Colonic mucosa (tissue), 4 donors: ENCODE data around the gene CMTM5. TPM values are rescaled to one million over a fixed set of nuclear protein-coding genes. Genes with fewer than 3 reads are reported as not detected.

Experiments
- DNase-seq: peaks from one replicate; pipeline ENCODE4 v3.0.0-alpha.2; 2020
- H3K27ac ChIP-seq: fragments of 200-600 bp; one replicate; pipeline ENCODE4 v1.8.0; 2021
- H3K27me3 ChIP-seq: fragments of 200-600 bp; one replicate; pipeline ENCODE4 v1.8.0; 2021
- H3K36me3 ChIP-seq: fragments of 200-600 bp; one replicate; pipeline ENCODE4 v1.8.0; 2021
- H3K4me1 ChIP-seq: fragments of 200-600 bp; one replicate; pipeline ENCODE4 v1.8.0; 2021; ENCODE audit warnings: mild to moderate bottlenecking
- H3K4me3 ChIP-seq: fragments of 200-600 bp; one replicate; pipeline ENCODE4 v1.8.0; 2021
- H3K9ac ChIP-seq, 2 donors: one replicate each; pipeline ENCODE4 v1.7.0; 2013; ENCODE audit warnings: control low read depth in 2 of 2, low read depth in 2 of 2, low read length in 2 of 2
- H3K9me3 ChIP-seq: fragments of 200-600 bp; one replicate; pipeline ENCODE4 v1.8.0; 2021
- intact Hi-C: fragments of 100-400 bp; cut with DNase I; formaldehyde crosslinking; loops from one replicate; pipeline ENCODE4 v1.14.1; 2022
- total RNA-seq, 2 donors: library from RNA; stranded (reverse); fragmentation: NEBNext Ultra II Directional in 1 of 2; extraction: Animal tissue kit (Norgen Biotek cat#: 25700) in 1 of 2; gene quantifications; one replicate each; pipeline ENCODE4 v1.2.1, GENCODE V29; 2021
- TF ChIP-seq, protein P1 (sequence below): fragments of 200-600 bp; IDR thresholded peaks from one replicate; pipeline ENCODE4 v1.8.0; 2022; ENCODE audit warnings: antibody characterized with exemption, mild to moderate bottlenecking
- donor health status: healthy.
- donor health status: DM: no; HTN: no; CAD: no.
- donor health status: DM: no; HTN: no; CAD: no.

Gene CMTM5
- total RNA-seq, 2 donors from 2014 or later, result 0.40 to 0.66 TPM

GRCh38 chr14:23406725-23407355 lies 30.0 kb downstream of the CMTM5 start:
- DNase-seq, result no peak
- H3K27me3 ChIP-seq, result no peaks in the 10 kb centered on the region
- H3K36me3 ChIP-seq, result no peaks in the 10 kb centered on the region
- TF ChIP-seq, protein P1, sequence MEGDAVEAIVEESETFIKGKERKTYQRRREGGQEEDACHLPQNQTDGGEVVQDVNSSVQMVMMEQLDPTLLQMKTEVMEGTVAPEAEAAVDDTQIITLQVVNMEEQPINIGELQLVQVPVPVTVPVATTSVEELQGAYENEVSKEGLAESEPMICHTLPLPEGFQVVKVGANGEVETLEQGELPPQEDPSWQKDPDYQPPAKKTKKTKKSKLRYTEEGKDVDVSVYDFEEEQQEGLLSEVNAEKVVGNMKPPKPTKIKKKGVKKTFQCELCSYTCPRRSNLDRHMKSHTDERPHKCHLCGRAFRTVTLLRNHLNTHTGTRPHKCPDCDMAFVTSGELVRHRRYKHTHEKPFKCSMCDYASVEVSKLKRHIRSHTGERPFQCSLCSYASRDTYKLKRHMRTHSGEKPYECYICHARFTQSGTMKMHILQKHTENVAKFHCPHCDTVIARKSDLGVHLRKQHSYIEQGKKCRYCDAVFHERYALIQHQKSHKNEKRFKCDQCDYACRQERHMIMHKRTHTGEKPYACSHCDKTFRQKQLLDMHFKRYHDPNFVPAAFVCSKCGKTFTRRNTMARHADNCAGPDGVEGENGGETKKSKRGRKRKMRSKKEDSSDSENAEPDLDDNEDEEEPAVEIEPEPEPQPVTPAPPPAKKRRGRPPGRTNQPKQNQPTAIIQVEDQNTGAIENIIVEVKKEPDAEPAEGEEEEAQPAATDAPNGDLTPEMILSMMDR, result no peak
- no peak overlapping the region for H3K9ac ChIP-seq
- no peak overlapping the region for H3K4me3 ChIP-seq
- H3K27ac ChIP-seq, result no peak overlapping the region
- H3K9me3 ChIP-seq, result no peaks in the 10 kb centered on the region
- H3K4me1 ChIP-seq, result no peaks in the 10 kb centered on the region
- intact Hi-C loops, result no loop called here

DNA sequence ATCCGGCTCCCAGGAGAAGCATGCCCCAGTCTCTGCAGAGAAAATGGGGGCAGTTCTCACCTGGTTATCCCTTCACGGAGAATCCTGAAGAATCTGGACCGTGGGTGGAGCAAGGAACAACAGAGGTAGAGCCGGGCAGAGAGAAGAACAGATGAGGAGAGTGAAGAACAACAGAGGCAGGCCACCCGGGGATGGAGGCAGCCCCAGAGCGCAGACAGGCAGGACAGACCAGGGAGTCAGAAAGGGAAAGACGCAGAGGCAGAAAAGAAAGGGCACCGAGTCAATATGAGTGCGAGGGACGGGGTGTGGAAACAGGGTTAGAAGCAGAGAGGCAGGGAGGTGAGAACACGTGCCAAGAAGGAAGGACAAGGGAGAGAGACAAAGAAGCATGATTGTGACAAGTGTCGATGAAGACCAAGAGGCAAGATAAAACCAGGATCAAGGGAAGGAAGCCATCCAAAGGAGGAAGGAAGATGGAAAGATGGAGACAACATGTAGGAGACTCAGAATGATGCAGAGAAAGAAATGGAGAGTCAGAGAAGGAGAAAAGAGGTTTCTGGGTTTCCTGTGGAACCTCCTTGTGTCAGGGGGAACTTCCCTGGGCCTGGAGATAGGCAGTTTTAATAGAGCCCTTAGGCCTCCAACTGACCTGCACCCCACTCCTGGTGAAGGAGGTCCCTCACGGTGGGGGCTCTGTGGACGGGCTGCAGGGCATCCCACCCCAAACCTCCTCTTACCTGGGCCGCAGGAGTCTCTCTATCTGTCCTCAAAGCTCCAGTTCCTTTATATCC lies 30.9 kb downstream of the CMTM5 start, which contains the start of gene MYH6:
TSS of gene MYH6 (minus strand) at position 758 of the 791 bp plus-strand sequence. CDS start 1,050 bp downstream, outside the sequence.
- no peaks in the 10 kb centered on the region for H3K36me3 ChIP-seq
- no peak within 1 kb of the TSS for H3K9ac ChIP-seq
- DNase-seq, result no peak
- H3K4me1 ChIP-seq, result no peaks in the 10 kb centered on the region
- TF ChIP-seq, protein P1, result no peak
- H3K9me3 ChIP-seq, result no peaks in the 10 kb centered on the region
- intact Hi-C loops, result no loop called here
- no peak within 1 kb of the TSS for H3K4me3 ChIP-seq
- no peak within 1 kb of the TSS for H3K27ac ChIP-seq
- no peaks in the 10 kb centered on the region for H3K27me3 ChIP-seq

- Histone ChIP-seq H3K36me3 (no peaks in the 10 kb centered on the region), H3K27ac (no peak overlapping the region), H3K9me3 (no peaks in the 10 kb centered on the region), H3K4me1 (no peaks in the 10 kb centered on the region), H3K27me3 (no peaks in the 10 kb centered on the region), H3K9ac (no peak overlapping the region), H3K4me3 (no peak overlapping the region)
- intact Hi-C loops, result no loop called here
- TF ChIP-seq, protein P1, result no peak
- DNase-seq, result no peak
Measured at GRCh38 chr14:23408307-23408630, 31.4 kb downstream of the CMTM5 start.

GRCh38 chr14:23409475-23409874 lies 32.6 kb downstream of the CMTM5 start:
- intact Hi-C loops, result no loop called here

GRCh38 chr14:23409966-23410635 lies 33.3 kb downstream of the CMTM5 start:
- Histone ChIP-seq H3K27ac (no peak overlapping the region), H3K9me3 (no peaks in the 10 kb centered on the region), H3K27me3 (no peaks in the 10 kb centered on the region), H3K4me1 (no peaks in the 10 kb centered on the region), H3K36me3 (no peaks in the 10 kb centered on the region), H3K4me3 (no peak overlapping the region), H3K9ac (no peak overlapping the region)
- no peak for DNase-seq
- TF ChIP-seq, protein P1, result no peak
- intact Hi-C loops, result no loop called here

More at GRCh38 chr14:23409475-23409874, 32.6 kb downstream of the CMTM5 start:
- Histone ChIP-seq H3K4me3 (no peak overlapping the region), H3K27ac (no peak overlapping the region), H3K9ac (no peak overlapping the region), H3K9me3 (no peaks in the 10 kb centered on the region), H3K36me3 (no peaks in the 10 kb centered on the region), H3K27me3 (no peaks in the 10 kb centered on the region), H3K4me1 (no peaks in the 10 kb centered on the region)
- DNase-seq, result no peak
- TF ChIP-seq, protein P1, result no peak
